HS-5 (cell line): Measurements from ENCODE around the gene TRERF1.

Experiments
- DNase-seq: peaks from one replicate; pipeline ENCODE4 v3.0.0-alpha.2; 2012; ENCODE audit warnings: low read depth

The TRERF1 gene

GRCh38 chr6:42190554-42191183 is 261.1 kb downstream of the TRERF1 start:
- no peak for DNase-seq

DNA sequence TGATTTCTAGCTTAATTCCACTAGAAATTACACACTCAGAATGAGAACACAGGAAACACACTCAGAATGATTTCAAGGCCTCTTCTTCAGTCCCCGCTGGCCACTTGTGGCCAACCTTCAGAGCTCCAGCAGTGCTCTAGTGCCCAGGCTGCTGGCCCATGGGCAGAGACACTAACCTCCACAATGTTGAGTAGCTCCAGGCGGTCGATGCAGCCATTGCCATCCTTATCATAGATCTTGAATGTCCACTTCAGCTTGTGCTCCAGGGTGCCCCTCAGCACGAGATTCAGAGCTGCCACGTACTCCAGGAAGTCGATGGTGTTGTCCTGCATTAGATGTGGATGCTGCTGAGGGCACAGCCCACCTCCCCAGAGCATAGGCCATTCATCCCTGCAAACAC is 263.3 kb downstream of the TRERF1 start:
- no peak for DNase-seq

- no peak for DNase-seq
These were observed 266.1 kb downstream of the TRERF1 start for GRCh38 chr6:42185597-42185996.

GRCh38 chr6:42184475-42184874 is 267.3 kb downstream of the TRERF1 start:
- no peak for DNase-seq

DNA sequence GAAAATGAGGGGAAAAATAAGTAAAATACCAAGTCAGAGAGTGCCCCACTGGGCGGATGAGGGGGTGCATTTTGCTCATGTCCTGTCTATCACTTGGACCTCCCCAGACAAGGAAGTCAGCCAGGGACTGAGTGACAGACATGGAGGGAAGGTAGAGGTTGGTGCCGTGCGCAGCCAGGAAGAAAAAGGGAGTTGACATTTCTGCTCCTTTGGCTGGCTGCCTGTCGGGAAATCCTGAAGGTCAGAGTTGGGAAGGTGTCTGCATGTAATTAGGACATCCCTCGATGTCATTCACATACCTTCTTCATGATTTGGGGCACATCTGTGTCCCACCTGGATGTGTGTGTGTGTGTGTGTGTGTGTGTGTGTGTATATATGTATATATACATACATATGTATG is 269.6 kb downstream of the TRERF1 start:
- DNase-seq: no peak

GRCh38 chr6:42179945-42180313 is 271.8 kb downstream of the TRERF1 start:
- DNase-seq: no peak

DNA sequence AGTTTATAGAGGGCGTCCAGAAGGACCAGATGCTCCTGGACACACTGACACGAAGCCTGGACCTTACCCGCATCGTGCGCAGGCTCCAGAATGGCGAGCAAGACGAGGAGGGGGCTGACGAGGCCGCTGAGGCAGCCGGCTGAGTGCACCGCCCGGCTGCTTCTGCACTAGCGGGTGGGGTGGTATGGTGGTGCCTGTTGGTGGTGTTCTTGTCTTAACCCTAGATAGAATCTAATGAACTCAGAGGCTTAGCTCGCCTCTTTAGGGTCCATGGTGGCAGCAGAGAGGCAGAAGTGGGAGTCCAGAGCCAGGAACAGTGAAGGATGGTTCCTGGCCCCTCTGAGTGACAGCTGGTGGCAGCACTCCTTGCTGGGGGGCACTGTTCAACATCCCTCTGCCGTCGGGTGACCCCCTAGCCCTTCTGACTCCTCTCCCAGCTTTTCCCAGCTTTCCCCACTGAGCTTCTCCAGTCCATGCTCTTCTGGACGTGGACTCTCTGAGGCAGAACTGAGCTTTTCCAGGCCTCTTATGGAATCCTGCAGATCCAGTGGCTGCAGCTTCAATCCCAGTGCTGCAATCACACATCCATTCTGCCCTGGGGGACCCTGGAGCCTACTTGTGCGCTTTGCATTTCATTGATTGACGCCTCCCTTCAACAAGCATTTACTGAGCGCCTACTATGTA is 272.3 kb downstream of the TRERF1 start:
- DNase-seq: no peak

GRCh38 chr6:42177514-42178364 is 274.0 kb downstream of the TRERF1 start:
- no peak for DNase-seq

DNA sequence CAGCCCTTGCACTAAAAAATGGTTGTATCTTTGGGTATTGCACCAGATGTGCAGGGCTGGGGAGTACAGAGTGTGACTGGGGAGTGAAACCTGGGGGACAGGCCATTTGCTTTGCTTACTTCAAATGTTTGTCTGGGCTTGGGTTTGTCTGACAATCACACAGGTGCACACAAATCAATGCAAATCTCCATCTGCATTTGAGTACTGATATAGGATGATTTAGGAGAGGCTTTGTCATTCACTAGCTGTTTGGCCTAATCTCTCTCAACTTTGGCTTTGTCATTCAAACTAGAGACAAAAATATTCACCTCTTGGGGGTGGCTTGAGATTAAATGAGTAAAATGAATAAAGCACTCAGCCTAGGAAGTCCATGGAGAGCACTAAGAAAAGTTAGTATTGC is 274.7 kb downstream of the TRERF1 start:
- DNase-seq: no peak

DNA sequence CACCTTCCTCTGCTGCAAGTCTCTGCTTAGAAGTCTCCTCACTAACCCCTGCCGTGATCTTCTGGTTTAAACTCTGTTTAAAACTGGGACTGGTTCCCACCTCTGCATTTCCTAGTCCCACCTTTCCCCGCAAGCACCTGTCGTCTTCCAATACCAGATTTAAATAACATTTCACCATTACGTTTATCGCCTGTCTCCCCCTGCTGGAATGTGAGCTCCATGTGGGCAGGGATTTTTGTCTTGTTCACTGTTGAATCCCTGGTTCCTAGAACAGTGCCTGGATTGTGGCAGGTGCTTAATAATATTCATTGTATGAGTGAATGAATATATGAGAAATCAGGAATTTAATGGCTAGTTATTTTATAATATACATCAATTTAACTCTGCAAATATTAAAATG is 275.9 kb downstream of the TRERF1 start:
- DNase-seq: no peak
